Inflammatory macrophage (primary cell): ENCODE measurements around the gene CCDC150.
"Not testable (repeated sequence)": the region's sequence is repeated elsewhere in the genome, so short reads cannot be mapped to it uniquely, and the experiment has no call there.

Source experiments
- DNase-seq, 2 donors: peaks; one replicate each; pipeline ENCODE4 v3.0.0-alpha.2; 2020 to 2022

CCDC150 gene

DNA sequence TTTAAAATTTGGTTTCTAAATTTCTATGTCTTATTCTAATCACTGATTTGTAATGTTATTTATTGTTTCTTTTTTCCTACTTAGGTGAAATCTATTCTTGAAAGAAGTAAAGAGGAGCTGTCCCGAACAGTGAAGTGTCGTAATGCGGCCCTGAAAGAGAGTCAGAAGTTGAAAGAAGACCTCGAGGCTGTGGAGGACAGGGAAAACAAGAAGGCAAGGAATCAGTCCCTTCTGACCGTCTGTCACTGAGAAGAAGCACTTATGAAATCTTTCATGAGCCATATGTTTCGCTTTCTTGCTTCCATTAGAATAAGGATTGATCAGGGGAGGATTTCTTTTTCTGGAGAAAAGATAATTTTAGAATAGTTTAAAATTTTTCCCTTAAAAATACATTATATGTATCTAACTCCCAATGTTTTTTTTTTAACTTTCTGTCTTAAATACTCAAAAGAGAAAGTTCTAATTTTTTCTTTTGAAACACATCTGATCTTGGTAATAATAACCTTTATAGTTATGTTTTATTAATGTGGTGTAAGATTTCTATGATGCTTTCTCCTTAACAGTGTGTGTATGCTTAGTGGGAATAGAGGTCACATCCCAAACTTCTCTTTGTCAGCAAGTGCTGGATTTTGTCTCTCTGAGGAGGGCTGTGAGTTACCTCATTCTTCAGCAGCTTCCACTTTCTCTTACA, 79.0 kb downstream of the CCDC150 start:
- no peak for DNase-seq

DNA sequence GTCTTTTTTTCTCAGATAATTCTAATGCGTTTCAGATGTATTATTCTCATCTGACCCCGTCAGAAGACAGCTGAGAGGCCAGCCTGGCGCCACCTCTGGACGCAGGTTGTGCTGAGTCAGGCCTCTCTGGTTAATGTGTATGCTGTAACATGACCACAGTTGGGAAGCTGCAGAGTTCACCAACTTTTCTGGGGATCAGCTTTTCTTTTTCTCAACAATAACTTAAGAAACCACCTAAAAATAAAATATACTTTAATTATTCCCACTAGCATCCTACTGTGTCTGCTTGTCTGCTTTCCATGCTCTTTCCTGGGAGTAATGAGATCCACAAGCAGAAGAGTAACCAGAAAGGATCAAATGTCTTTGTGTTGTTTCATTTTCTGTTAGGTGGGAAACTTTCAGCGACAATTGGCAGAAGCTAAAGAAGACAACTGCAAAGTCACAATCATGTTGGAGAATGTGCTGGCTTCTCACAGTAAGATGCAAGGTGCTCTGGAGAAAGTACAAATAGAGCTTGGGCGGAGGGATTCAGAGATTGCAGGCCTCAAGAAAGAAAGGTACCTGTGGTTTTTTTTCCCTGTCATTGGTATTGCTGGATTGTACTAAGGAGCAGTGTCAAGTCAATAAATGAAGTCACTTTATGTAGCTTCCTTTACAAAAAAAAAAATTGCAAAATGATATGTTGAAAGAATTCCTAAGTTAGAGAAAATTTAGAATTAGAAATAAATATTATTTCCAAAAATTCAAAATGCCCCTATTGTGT, 79.8 kb downstream of the CCDC150 start:
- peak in 1 of 2 donors; percentile 15 for DNase-seq

DNA sequence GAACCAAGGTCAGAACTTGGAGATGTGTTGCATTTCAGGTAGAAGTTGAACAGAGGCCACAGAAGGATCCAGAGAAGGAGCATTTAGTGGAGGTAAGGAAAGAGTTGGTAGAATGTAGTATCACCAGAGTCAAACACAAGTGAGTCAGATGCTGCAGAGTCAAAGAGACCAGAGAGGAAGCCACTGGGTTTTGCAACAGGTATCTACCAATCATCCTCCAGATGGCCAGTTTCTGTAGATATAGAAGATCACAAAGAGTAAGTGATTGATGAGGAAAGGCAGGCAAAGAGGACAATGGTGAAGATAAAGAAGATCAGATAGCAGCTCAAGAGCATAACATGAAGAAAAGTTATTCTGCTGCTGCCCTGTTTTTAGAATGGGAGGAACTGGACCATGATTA, 84.1 kb downstream of the CCDC150 start:
- no peak for DNase-seq

DNA sequence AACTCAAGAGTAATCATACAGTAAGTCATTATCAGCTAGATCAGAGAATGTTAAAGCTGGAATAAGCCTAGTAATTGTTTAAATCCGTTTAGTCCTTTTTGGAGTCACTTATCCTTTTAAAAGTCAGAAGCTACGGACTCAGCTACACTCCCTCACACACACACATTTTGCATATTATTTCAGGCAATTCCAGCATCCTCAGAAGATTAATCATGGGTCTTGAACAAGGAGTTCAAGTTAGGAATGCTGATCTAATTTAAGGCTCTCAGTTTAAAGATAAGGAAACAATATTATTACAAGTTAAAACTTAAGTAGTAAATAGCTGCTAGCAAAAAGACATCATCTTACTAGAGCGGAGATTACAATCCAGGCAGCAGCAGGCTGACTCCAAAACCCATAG, 85.7 kb downstream of the CCDC150 start:
- no peak for DNase-seq

DNA sequence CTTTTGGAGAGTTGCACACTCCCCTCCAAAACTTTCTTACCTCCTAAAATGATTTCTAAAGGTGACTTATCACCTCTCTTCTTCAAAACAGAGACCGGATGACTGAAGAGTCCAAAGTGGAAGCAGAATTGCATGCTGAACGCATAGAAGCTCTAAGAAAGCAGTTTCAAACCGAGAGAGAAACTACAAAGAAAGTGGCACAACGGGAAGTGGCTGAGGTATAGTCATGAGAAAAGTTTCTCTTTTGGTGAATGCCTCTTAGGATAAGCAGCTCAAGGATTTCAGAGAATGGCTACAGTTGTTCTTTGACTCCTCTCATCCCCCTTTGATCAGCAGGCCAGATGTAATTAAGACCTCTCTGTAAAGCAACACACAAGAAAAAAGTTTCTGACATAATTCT, 86.4 kb downstream of the CCDC150 start:
- no peak for DNase-seq

DNA sequence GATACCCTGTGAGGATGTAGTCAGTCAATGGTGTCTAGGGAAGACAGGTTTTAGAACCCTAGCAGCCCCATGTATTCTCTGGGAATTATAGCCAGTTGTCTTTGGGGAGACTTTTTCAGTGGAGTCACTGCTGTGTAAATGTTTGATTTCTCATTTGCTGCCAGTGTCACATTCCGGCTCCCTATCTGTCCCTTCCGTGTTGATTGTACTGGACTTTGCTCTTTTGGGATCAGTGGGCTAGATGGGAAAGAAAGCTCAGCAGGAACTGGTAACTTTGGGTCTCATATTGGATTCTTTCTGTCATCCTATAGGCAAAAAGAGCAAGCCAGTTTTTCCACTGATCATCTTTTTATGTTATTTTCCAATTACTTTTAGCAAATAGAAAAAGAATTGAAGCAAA, 89.9 kb downstream of the CCDC150 start:
- DNase-seq, result no peak

DNA sequence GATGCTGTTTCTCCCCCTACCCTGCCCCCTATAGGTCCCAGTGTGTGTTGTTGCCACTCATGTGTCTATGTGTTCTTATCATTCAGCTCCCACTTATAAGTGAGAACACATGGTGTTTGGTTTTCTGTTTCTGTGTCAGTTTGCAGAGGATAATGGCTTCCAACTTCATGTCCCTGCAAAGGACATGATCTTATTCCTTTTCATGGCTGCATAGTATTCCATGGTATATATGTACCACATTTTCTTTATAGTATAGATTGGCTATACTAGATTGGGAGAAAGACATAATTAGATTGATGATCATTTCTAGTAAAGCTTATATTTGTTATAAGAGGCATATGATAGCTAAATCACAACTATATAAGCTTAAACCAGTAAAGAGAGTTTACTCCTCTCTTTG, 97.1 kb downstream of the CCDC150 start:
- not testable (repeated sequence) for DNase-seq

DNA sequence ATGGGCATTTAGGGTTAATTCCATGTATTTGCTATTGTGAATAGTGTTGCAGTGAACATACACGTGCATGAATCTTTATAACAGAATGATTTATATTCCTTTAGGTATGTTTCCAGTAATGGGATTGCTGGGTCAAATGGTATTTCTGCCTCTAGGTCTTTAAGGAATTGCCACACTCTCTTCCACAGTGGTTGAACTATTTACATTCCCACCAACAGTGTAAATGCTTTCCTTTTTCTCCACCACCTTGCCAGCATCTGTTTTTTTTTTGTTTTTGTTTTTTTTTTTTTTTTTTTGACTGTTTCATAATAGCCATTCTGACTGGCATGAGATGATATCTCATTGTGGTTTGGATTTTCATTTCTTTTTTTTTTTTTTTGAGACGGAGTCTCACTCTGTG, 97.5 kb downstream of the CCDC150 start:
- no peak for DNase-seq

DNA sequence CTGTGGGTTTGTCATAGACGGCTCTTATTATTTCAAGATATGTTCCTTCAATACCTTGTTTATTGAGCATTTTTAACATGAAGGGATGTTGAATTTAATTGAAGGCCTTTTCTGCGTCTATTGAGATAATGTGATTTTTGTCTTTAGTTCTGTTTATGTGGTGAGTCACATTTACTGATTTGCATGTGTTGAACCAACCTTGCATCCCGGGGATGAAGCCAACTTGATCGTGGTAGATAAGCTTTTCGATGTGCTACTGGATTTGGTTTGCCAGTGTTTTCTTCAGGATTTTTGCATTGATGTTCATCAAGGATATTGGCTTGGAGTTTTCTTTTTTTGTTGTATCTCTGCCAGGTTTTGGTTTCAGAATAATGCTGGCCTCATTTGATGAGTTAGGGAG, 99.5 kb downstream of the CCDC150 start:
- no peak for DNase-seq

DNA sequence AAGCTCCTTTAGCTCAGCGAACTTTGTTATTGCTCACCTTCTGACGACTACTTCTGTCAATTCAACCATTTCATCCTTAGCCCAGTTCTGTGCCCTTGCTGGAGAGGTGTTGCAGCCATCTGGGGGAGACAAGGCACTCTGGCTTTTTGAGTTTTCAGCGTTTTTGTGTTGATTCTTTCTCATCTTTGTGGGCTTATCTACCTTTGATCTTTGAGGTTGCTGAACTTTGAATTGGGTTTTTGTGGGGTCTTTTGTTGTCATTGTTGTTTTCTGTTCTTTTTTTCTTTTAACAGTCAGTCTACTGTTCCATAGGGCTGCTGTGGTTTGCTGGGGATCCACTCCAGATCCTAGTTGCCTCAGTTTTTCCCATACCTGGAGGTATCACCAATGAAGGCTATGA, 102.7 kb downstream of the CCDC150 start:
- DNase-seq, result no peak

DNA sequence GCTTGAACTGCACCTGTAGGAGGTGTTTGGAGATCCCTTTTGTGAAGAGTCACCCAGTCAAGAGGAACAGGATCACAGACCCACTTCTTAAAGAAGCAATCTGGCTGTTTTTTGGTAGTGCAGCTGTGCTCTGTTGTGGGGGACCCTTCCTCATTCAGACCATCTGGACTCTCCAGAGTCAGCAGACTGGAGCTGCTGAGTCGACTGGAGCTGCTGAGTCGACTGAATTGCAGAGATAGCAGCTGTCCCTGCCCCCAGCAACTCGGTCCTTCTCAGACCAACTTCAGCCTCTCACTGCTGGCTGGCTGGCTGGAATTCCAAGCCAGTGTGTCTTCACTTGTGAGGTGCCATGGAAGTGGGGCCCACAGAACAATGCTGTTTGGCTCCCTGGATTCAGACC, 103.2 kb downstream of the CCDC150 start:
- DNase-seq, result no peak

DNA sequence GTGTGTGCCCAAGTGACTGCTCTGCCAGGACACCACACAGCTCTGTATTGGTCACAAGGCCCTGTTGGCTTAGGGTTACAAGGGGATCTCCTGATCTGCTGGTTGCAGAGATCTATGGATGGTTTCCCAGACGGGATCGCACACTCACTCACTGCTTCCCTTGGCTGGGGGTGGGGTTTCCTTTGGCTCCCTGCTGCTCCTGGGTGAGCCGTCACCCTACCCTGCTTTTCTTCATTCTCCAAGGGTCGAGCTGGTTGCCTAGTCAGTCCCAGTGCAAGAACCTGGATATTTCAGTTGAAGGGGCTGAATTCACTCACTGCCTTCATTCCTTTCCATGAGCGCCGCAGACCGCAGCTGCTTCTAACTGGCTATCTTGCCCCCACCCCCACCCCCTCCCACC, 103.7 kb downstream of the CCDC150 start:
- no peak for DNase-seq

DNA sequence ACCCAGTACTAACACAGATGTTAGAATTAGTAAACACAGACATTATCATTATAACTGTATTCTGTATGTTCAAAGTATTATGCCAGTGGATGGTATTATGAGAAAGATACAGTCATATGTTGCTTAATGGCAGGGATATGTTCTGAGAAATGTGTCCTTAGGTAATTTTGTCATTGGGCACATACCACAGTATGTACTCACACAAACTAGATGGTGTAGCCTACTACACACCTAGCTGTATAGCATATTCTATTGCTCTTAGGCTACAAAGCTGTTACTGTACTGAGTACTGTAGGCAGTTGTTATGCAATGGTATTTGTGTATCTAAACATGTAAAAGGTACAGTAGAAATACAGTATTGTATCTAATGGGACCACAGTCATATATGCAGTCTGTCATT, 106.2 kb downstream of the CCDC150 start:
- no peak for DNase-seq

DNA sequence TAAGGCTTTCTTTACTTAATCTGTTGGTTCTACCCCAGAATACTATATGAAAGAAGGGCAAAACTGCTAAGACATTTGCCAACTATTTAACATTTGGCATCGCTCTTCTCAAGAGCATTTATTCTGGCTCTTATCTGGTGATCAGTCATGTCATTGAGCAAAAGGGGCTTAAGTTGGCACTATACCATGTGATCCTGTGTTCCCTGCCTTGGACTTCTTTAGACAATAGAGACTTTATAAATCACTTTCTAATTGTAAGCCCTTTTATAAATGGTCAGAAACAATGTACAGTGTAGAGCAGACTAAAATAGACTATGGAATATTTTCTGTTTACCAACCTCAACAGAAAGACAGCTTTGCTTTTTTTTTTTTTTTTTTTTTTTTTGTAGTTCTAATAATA, 107.9 kb downstream of the CCDC150 start:
- DNase-seq, result no peak

DNA sequence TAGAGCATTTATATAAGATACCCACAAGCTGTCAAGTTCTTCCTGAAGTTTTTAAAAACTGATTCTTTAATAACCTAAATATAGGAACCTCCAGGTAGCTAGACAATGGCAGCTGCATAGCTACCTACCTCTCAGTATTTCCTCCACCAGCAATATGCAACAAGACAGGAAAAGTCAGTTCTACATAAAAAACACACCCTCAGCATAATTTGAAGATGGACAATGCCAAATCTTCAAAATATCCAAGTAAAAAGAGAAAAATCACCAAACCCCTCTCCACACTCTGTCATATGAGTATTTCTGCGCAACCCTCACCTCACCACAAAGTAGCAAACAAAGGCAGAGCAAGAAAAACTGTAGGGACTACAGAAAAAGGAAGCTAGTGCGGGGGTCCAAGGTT, 108.6 kb downstream of the CCDC150 start:
- DNase-seq, result no peak

DNA sequence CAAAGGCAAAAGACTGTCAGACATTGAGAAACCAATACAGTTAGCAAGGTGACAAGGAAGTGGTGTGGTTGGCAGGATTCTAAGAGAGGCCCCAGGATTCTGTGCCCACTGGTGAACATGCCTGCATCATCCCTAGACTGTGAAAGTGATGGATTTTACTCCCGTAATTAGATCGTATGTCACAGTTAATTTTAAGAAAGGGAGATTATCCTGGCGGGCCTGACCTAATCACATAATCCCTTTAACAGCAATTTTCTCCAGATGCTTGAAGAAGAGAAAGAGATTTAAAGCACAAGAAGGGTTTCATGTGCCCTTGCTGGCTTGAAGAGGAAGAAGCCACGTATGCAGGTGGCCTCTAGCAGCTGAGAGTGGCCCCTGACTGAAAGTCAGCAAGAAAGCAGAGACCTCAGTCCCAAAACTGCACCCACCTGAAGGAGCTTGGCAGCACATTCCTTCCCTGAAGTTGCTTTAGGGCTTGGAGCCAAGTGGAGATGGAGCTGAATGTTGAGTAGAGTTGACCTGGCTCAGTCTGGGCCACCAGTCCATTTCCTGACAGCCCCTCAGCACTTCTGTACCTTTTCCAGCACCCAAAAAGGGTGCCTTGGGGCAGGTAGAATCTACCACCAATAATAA, 110.9 kb downstream of the CCDC150 start:
- DNase-seq, result no peak

DNA sequence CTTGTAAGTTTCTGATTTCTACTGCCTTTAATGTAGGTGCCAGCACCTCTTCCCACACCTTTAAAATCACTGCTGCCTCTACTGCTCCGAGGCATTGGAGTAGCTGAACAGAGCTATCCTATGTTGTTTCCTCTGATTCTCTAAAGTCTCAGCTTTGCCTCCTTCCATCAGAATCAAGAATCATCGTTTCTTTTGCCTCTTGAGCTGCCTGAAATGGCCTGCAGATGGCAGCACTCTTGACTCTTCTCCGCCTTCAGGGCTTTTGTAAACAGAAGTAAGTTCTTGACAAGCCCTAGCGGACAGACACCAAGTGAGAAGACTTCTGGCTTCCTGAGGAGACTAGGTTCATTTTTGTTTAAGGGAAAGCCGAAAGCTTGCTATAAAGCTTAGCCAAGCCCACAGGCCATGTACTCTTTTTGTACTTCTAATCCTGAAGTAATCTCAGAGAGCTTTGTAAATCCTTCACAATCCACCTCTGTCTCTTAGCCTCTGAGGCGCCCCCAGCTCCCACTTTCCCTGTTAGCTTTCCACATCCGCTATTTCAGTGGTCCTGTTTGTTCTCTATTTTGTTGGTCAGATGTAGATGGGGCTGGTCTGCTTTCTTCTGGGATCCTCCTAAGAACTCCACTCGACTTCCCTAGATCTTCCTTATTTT, 111.6 kb downstream of the CCDC150 start:
- peak; percentile 70 to 78 for DNase-seq

DNA sequence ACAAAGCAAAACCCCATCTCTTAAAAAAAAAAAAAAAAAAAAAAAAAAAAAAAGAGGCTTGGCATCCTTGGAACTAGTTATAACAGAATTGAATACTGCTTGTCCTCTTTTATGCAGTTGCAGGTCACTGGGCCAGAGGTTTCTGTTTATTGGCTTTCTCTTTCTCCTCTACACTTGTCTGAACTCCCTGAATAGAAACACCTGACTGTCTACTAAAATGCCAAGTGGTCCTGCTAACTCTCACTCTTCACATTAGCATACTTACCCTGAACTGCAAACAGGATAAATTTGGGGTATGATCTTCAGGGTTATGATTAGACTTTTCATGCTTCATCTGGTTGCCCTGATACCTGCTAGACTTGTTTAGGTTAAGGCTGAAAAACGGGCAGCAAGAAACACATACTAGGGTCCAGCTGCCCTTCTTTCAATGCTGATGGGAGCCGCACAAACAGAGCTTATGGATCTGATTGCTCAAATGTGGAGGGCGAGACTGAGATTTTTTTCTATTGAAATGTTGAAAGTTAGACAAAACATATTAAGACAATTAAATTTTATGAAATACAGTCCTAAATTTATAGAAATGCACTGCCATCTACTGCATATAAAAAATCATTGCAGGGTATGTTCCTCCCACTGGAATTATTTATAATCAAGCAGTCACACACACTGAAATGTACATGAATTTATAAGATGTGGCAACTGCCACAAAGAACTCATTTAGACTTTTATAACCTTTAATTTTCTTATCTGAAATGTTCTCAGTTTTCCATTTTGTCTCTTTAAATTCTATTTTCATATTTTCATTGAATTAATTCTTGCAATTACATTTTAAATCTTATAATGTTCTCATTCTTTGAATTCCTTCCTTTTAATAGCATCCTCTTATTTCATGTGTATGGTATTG, 119.2 kb downstream of the CCDC150 start:
- no peak for DNase-seq

DNA sequence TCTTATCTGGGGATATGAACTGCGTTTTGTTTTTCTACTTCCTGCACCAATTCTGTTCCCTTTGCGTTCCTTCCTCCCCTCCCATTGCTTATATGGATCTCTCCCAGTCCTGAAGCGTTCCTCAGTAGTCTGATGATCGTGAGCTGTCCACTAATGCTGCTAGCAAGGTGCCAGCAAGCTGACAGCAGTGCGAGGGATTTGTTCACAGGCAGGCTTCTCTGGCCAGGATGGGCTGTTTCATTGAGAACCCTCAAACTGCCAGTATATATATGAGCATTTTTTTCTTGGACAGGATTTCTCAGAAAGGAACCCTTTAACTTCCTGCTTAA, 119.8 kb downstream of the CCDC150 start:
- DNase-seq, result no peak

DNA sequence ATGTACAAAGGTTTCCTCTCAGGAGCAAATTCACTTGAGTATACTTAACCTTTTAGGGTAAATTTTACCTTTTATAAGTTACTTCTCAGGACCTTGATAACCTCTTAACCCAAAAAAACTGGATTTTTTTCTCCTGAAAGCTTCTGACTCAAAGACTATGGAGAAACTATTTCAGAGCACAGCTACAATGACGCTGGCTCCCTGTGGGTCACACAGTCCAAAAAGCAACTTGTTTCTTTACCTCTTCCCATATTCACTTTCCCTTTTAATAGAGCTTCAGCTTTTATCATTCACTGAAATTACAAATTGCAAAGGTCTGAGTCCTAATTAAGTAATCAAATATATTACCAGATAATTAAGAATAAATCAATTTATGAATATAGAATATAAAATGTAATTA, 127.6 kb downstream of the CCDC150 start:
- no peak for DNase-seq
